B cell (primary cell): ENCODE measurements around the gene PARVA. TPM values are rescaled to one million over a fixed set of nuclear protein-coding genes. Genes with fewer than 3 reads are reported as not detected.

ENCODE experiments used
- ATAC-seq: fragments of 200-7000 bp; cut with Tn5 transposase; one replicate; pipeline ENCODE4 v1.10.0; 2021; ENCODE audit warnings: low read depth, mild to moderate bottlenecking, moderate number of reproducible peaks, moderate library complexity
- CTCF ChIA-PET: fragments of 350-600 bp; sonication (Branson Sonifier 250); formaldehyde crosslinking; loops from one replicate; lab custom pipeline; 2021; ENCODE audit warnings: antibody characterized with exemption, inconsistent platforms; lab: Charles Lee
- POLR2A ChIA-PET: fragments of 350-600 bp; sonication (Branson Sonifier 250); formaldehyde crosslinking; loops from one replicate; lab custom pipeline; 2021; ENCODE audit warnings: antibody characterized with exemption; lab: Charles Lee
- DNase-seq: peaks from one replicate; pipeline ENCODE4 v3.0.0; 2013
- H2AFZ ChIP-seq: 2 replicates; pipeline ENCODE4 v1.6.1; 2012; ENCODE audit warnings: mild to moderate bottlenecking, low read depth, low read length; ENCODE audit not compliant: insufficient read depth, poor library complexity, severe bottlenecking
- H3K27ac ChIP-seq, 2 donors: 1 replicate in 1 of 2; 2 replicates in 1 of 2; pipeline ENCODE4 v1.5.1; 2012 to 2013; ENCODE audit warnings: low read length in 2 of 2, mild to moderate bottlenecking in 2 of 2, moderate library complexity in 1 of 2
- H3K27me3 ChIP-seq, 4 experiments: fragments of 200-600 bp in 1 of 4; sonication (generic) in 1 of 4; replicated peaks in 1 of 4; 1 replicate in 2 of 4; 2 replicates in 2 of 4; pipeline versions ENCODE4 v1.6.1 to v1.7.0; 2013 to 2016; ENCODE audit warnings: low read length in 3 of 4, mild to moderate bottlenecking in 2 of 4, mixed read lengths in 1 of 4, moderate library complexity in 1 of 4; ENCODE audit not compliant: insufficient read depth in 4 of 4, control insufficient read depth in 3 of 4; ENCODE audit errors: control extremely low read depth in 1 of 4
- H3K36me3 ChIP-seq, 2 experiments: replicated peaks in 1 of 2; 1 replicate in 1 of 2; 2 replicates in 1 of 2; pipeline versions ENCODE4 v1.6.1 to v1.7.1; 2013; ENCODE audit warnings: low read length in 1 of 2; ENCODE audit not compliant: insufficient read depth in 2 of 2, control insufficient read depth in 1 of 2; ENCODE audit errors: control extremely low read depth in 1 of 2, extremely low read depth in 1 of 2
- H3K4me1 ChIP-seq, 2 donors: fragments of 200-600 bp in 1 of 2; sonication (generic) in 1 of 2; 1 replicate in 1 of 2; 2 replicates in 1 of 2; pipeline versions ENCODE4 v1.5.1 to v1.6.1; 2013 to 2017; ENCODE audit warnings: low read length in 2 of 2; ENCODE audit not compliant: control insufficient read depth in 2 of 2, insufficient read depth in 2 of 2
- H3K4me2 ChIP-seq: replicated peaks from 2 replicates; pipeline ENCODE3; 2012; ENCODE audit warnings: mild to moderate bottlenecking, low read depth, low read length; ENCODE audit not compliant: poor library complexity, severe bottlenecking
- H3K4me3 ChIP-seq, 5 experiments: fragments of 200-600 bp in 1 of 5; sonication (generic) in 1 of 5; 1 replicate in 3 of 5; 2 replicates in 2 of 5; pipeline versions ENCODE4 v1.5.1 to v1.7.0; 2011 to 2016; ENCODE audit warnings: low read length in 4 of 5, mild to moderate bottlenecking in 4 of 5, low read depth in 2 of 5, control low read depth in 1 of 5, moderate library complexity in 1 of 5; ENCODE audit not compliant: insufficient read depth in 1 of 5; ENCODE audit errors: control extremely low read depth in 1 of 5, extremely low read depth in 1 of 5
- H3K79me2 ChIP-seq: fragments of 200-600 bp; sonication (generic); one replicate; pipeline ENCODE4 v1.6.0; 2016; ENCODE audit warnings: low read length; ENCODE audit not compliant: control insufficient read depth, insufficient read depth
- H3K9ac ChIP-seq: fragments of 200-600 bp; sonication (generic); 2 replicates; pipeline ENCODE4 v1.6.1; 2017; ENCODE audit warnings: mild to moderate bottlenecking, low read length, moderate library complexity
- H3K9me3 ChIP-seq, 3 donors: one replicate each; pipeline versions ENCODE4 v1.6.1 to v1.7.1; 2013; ENCODE audit warnings: low read length in 2 of 3; ENCODE audit not compliant: control insufficient read depth in 2 of 3, insufficient read depth in 1 of 3; ENCODE audit errors: control extremely low read depth in 1 of 3
- H4K20me1 ChIP-seq: 2 replicates; pipeline ENCODE4 v1.6.0; 2012; ENCODE audit warnings: mild to moderate bottlenecking, low read length; ENCODE audit not compliant: insufficient read depth, control insufficient read depth, poor library complexity, severe bottlenecking
- H3K27ac Mint-ChIP-seq: one replicate; pipeline ENCODE4 v1.8.0; 2021; ENCODE audit warnings: mixed read lengths
- H3K27me3 Mint-ChIP-seq: one replicate; pipeline ENCODE4 v1.8.0; 2021; ENCODE audit warnings: mixed read lengths
- H3K4me1 Mint-ChIP-seq: one replicate; pipeline ENCODE4 v1.8.0; 2021; ENCODE audit warnings: mixed read lengths
- H3K4me3 Mint-ChIP-seq: one replicate; pipeline ENCODE4 v1.8.0; 2021; ENCODE audit warnings: mixed read lengths
- H3K9me3 Mint-ChIP-seq: one replicate; pipeline ENCODE4 v1.8.0; 2022; ENCODE audit warnings: mixed read lengths; ENCODE audit not compliant: insufficient read depth
- EZH2 ChIP-seq: IDR thresholded peaks from 2 replicates; pipeline ENCODE4 v1.6.1; 2012; ENCODE audit warnings: borderline replicate concordance, low read depth, mild to moderate bottlenecking, moderate library complexity, low read length; ENCODE audit not compliant: insufficient read depth, poor library complexity, severe bottlenecking
- WGBS: methylation state at CpG from one replicate; pipeline ENCODE4 v1.1.5; 2013; ENCODE audit warnings: missing lambda C conversion rate; ENCODE audit not compliant: insufficient coverage; 5-methylcytosine and 5-hydroxymethylcytosine counted together
- intact Hi-C: fragments of 100-400 bp; cut with micrococcal nuclease; formaldehyde crosslinking; loops from one replicate; pipeline ENCODE4 v1.10.0; 2022
- polyA plus RNA-seq: library from polyadenylated mRNA; depleted of rRNA; stranded (reverse); fragments of >200 nt; gene quantifications from 2 replicates; pipeline ENCODE4 v1.2.3, GENCODE V29; 2012
- total RNA-seq, 2 donors: library from RNA; stranded (reverse); fragments of 120-200 nt in 1 of 2; gene quantifications; 1 replicate in 1 of 2; 2 replicates in 1 of 2; pipeline versions ENCODE4 v1.2.3 to v1.2.4, GENCODE V29; 2013 to 2022
- TF ChIP-seq, protein P1 (sequence below): fragments of 200-600 bp; IDR thresholded peaks from one replicate; pipeline ENCODE4 v1.8.0; 2022; ENCODE audit warnings: antibody characterized with exemption, mild to moderate bottlenecking

PARVA gene
- total and polyA plus RNA-seq, 2 donors (not counting 1 experiment from before 2014, with no cell fraction given) = not detected

DNA sequence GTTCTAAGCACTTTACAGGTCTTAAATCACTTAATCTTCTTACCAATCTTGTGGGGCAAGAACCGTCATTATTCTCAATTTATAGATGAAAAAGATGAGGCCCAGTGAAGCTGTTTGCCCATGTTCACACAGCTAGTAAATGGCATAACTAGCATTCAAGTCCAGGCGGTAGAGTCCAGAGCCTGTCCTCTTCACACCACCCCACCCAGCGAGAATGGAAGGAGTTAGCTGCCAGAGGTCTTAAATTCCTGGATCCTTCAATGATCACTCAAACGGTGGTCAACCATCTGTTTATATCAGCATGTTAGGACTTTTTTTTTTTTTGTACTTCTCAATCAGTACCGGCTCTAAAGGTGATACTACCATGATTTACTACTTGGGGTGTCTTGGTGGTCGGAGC is 43.3 kb downstream of the PARVA start:
- H2AFZ ChIP-seq = no peak overlapping the region
- ChIA-PET CTCF (no interaction called here), POLR2A (no interaction called here)
- TF ChIP-seq, protein P1, sequence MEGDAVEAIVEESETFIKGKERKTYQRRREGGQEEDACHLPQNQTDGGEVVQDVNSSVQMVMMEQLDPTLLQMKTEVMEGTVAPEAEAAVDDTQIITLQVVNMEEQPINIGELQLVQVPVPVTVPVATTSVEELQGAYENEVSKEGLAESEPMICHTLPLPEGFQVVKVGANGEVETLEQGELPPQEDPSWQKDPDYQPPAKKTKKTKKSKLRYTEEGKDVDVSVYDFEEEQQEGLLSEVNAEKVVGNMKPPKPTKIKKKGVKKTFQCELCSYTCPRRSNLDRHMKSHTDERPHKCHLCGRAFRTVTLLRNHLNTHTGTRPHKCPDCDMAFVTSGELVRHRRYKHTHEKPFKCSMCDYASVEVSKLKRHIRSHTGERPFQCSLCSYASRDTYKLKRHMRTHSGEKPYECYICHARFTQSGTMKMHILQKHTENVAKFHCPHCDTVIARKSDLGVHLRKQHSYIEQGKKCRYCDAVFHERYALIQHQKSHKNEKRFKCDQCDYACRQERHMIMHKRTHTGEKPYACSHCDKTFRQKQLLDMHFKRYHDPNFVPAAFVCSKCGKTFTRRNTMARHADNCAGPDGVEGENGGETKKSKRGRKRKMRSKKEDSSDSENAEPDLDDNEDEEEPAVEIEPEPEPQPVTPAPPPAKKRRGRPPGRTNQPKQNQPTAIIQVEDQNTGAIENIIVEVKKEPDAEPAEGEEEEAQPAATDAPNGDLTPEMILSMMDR = no peak
- no peak for TF ChIP-seq EZH2
- H3K4me2 ChIP-seq = no peak overlapping the region
- H3K4me3 ChIP-seq = no peak overlapping the region
- intact Hi-C loops = no loop called here
- ATAC-seq = no peak
- H3K4me1 Mint-ChIP-seq = no peaks in the 10 kb centered on the region
- H3K27ac ChIP-seq = no peak overlapping the region
- WGBS = 93% methylated on average over 2 of the region's 6 CpGs
- H3K4me3 Mint-ChIP-seq = no peak overlapping the region
- no peak for DNase-seq
- H3K36me3 ChIP-seq = no peaks in the 10 kb centered on the region
- H3K9ac ChIP-seq = no peak overlapping the region
- peaks cover 9% of the 10 kb centered on the region for H3K27me3 Mint-ChIP-seq
- H3K4me1 ChIP-seq = no peaks in the 10 kb centered on the region
- H3K9me3 ChIP-seq = no peaks in the 10 kb centered on the region
- H4K20me1 ChIP-seq = no peaks in the 10 kb centered on the region
- no peaks in the 10 kb centered on the region for H3K27me3 ChIP-seq
- H3K9me3 Mint-ChIP-seq = no peaks in the 10 kb centered on the region
- H3K27ac Mint-ChIP-seq = no peak overlapping the region
- no peaks in the 10 kb centered on the region for H3K79me2 ChIP-seq

DNA sequence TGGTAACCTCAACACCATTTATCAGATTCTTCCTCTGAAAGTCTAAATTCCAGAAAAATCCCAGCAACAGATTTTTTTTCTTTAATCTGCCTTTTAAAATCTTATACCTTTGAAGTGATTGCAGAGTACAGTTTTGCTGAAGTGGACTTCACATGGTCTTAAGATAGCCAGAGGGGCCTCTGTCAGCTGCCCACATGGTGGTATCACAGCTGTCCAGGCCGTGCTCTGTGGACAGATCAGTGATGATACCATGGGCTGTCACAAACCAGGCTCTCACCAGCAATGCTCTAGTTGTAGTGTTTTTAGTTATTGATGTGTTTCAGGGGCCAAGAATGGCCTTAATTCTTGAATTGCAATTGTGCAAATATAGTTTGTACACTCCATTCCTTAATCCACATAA is 44.0 kb downstream of the PARVA start:
- ATAC-seq (no peak), DNase-seq (no peak)
- H3K27me3 Mint-ChIP-seq = peaks cover 8% of the 10 kb centered on the region
- ChIA-PET POLR2A (no interaction called here), CTCF (no interaction called here)
- Histone ChIP-seq H3K9me3 (no peaks in the 10 kb centered on the region), H3K4me3 (no peak overlapping the region), H3K4me1 (no peaks in the 10 kb centered on the region), H3K27me3 (no peaks in the 10 kb centered on the region), H3K27ac (no peak overlapping the region), H4K20me1 (no peaks in the 10 kb centered on the region), H3K9ac (no peak overlapping the region), H3K79me2 (no peaks in the 10 kb centered on the region), H3K36me3 (no peaks in the 10 kb centered on the region), H2AFZ (no peak overlapping the region), H3K4me2 (no peak overlapping the region)
- no peak for TF ChIP-seq EZH2
- TF ChIP-seq, protein P1 = no peak
- no peaks in the 10 kb centered on the region for H3K4me1 Mint-ChIP-seq
- intact Hi-C loops = no loop called here
- no peaks in the 10 kb centered on the region for H3K9me3 Mint-ChIP-seq
- no peak overlapping the region for H3K4me3 Mint-ChIP-seq
- no peak overlapping the region for H3K27ac Mint-ChIP-seq
- 67% methylated on average over 1 of the region's 1 CpG for whole genome bisulfite sequencing
